GM21360 (cell line): ENCODE measurements around the gene ALPG.
"Not testable (repeated sequence)": the region's sequence is repeated elsewhere in the genome, so short reads cannot be mapped to it uniquely, and the experiment has no call there.

Experiments used
- ATAC-seq: cut with Tn5 transposase; IDR thresholded peaks from one replicate; pipeline ENCODE4 v1.9.1; 2021; ENCODE audit warnings: mild to moderate bottlenecking, moderate library complexity; ENCODE audit not compliant: unreplicated experiment

Gene ALPG

DNA sequence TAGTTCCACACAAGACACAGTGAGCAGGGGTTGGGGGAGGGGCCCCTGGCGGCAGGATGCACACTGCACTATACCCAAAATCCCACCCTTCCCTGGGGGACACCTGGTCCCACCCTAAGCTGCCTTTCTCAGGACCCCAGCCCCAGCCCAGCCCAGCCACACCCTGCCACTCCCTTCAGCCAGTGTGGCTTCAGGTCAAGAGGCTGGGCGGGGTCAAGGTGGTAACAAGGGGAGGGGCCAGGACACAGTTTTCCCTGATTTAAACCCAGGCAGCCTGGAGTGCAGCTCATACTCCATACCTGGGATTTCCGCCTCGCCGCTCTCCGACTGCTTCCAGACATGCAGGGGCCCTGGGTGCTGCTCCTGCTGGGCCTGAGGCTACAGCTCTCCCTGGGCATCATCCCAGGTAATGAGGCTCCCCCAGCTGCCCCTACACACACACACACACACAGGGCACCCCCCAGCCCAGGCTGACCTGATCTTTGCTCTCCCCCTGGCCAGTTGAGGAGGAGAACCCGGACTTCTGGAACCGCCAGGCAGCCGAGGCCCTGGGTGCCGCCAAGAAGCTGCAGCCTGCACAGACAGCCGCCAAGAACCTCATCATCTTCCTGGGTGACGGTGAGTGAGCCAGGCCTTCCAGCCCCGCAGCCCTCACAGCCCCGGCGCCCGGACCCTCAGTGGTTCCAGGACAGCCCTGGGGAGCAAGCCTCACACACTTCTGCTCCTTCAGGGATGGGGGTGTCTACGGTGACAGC, at the start of gene ALPG:
Gene ALPG (plus strand): TSS at position 289 of the 755 bp plus-strand sequence. CDS start 51 bp downstream, at position 340.
- ATAC-seq, result no peak

- no peak for ATAC-seq
These were observed 45.0 kb upstream of the ALPG start for GRCh38 chr2:232361646-232362045.

DNA sequence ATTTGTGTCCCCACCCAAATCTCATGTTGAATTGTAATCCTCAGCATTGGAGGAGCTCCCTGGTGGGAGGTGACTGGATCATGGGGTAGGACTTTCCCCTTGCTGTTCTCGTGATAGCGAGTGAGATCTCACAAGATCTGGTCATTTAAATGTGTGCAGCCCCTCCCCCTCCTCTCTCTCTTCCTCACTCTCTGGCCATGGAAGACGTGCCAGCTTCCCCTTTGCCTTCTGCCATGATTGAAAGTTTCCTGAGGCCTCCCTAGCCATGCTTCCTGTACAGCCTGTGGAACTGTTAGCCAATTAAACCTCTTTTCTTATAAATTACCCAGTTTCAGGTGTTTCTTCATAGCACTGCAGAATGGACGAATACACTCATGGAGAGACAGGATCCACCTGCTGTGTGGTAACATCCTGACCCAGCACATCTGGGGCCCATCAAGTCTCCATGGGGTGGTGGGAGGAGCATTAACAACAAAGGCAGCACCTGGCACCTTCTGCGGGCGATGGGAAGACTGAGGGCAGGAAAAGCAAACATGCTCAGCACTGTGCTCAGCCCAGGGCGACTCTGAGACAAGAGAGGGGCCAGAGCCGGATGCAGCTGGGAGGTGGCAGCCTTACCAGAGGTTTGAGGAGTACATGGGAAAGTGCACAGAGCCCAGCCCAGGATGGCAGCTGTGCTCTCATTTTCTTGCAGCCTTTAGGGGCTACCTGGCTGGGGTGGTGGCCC, 44.3 kb upstream of the ALPG start:
- no peak for ATAC-seq

DNA sequence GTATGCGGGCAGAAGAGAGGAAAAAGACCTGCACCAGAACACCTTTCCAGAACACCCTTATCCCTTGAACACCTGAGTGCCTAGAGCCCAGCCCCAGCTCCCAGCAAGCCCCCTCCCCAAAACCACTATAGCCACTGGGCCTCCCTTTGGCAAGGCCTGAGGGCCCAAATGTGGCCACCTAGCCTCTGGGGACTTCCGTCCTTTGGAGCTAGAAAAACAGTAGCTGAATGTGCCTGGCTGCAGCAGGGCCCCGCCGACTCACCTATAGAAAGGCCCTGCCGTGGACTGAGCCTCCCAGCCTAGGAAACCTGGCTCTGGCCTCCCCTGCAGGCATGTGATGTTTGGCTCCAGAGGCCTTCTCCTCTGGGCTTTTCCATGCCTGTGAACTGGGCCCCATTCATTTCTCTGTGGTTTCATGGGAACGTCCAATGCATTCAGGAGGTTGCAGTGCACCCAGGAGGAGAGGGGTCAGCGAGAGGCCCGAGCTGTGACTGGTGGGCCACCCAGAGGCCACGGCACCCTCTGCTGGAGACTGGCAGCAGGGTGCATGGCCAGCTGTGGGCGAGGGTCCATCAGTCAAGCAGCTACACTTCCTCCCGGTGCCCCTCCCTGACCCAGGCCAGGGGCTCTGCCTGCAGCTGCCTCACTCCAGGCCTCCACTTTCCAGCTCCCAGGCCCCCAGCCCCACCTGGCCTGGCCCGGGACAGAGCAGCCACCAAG, 43.4 kb upstream of the ALPG start:
- not testable (repeated sequence) for ATAC-seq

DNA sequence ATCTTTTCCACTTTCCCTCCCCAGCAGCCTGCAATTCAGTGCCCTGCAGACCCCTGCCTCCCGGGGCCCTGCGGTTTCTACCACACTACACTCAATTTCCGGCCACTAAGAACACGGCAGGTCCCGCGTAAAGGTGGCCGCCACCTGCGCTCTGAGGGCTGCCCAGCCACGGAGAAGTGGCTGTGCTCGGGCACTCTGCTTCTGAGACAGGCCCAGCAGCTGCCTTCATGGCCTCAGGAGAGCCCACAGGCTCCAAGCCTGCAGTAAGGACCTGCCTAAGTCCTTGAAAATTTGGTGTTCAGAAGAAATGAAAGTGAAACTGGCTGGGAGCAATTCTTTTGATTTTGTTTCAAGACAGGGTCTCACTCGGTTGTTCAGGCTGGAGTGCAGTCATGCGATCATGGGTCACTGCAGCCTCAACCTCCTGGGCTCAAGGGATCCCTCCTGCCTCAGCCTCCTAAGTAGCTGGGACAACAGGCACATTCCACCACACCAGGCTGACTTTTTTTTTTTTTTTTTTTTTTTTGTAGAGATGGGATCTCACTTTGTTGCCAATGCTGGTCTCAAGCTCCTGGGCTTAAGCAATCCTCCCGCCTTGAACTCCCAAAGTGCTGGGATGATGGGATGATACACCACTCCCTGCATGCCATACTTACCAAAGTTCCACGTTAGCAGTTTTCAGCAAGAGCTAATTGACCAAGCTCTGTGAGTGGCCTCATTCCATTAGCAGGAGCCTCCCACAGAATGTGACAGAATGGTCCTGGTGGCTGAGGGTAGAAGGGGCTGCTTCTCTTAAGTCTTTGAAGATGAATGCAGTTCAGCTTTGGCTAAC, 42.6 kb upstream of the ALPG start:
- ATAC-seq, result no peak

- ATAC-seq, result not testable (repeated sequence)
These were observed 41.6 kb upstream of the ALPG start for GRCh38 chr2:232364806-232365594.

DNA sequence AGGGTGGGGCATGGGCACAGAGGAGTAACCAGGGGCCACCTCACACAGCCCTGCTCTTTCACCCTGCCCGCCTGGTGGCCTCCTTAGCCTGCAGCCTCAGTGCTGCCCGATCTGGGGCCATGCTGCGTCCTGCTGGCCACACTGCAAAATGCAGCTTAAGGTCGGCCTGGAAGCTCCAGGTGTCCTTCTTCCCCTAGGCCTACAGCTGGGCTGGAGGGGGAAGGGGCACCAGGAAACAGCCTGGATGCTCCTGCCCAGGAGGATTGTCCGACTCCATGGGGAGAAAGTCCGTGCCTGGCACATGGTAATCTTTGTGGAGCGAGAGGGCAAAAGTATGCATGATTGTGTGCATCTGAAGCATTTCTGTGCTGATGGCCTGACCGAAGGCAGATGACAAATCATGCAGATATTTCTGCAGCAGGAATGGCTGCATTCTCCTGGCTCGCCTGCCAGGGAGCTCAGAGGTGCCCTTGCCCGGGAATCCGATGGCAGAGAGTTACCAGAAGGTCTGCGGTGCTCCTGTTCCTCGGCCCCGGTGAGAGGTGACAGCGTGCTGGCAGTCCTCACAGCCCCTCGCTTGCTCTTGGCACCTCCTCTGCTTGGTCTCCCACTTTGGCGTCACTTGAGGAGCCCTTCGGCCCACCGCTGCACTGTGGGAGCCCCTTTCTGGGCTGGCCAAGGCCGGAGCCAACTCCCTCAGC, 40.9 kb upstream of the ALPG start:
- ATAC-seq, result no peak

GRCh38 chr2:232366461-232366860, 40.2 kb upstream of the ALPG start:
- ATAC-seq, result not testable (repeated sequence)

DNA sequence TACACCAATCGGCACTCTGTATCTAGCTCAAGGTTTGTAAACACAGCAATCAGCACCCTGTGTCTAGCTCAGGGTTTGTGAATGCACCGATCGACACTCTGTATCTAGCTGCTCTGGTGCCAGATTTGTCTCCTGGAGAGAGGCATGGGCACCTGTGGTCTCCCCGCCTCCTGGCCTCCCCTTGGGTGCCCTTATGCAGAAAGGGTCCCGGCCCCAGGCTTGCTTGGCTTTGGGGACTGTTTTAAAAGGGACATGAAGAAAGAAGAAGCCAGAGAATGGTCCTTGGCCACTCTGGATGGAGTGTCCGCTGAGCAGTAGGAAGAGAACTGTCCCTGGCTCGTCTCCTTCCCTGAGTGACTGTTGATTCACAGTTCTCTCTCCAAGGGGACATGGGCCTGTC, 39.6 kb upstream of the ALPG start:
- ATAC-seq, result no peak

GRCh38 chr2:232367591-232368233, 38.9 kb upstream of the ALPG start:
- ATAC-seq, result no peak

- no peak for ATAC-seq
These were observed 38.3 kb upstream of the ALPG start for GRCh38 chr2:232368311-232368731.

GRCh38 chr2:232369126-232369951, 37.3 kb upstream of the ALPG start:
- no peak for ATAC-seq

DNA sequence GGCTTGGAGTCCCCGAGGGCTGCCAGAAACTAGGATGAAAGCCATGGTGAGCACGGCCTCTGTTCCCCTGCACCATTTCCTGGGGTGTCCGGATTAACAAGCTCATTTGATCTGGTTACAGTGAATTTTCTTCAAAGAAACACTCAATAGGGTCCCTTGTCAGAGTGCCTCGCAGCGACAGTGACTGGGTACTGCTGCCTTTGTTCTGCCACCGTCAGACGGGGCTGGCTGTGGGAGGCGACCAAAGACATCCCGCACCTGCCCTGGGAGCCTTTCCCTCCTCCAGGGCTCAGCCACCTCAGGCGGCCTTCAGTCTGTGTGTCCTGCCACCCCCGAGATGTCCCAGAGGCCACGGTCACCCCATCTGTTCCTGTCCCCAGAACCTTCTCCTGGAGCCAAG, 36.6 kb upstream of the ALPG start:
- not testable (repeated sequence) for ATAC-seq

- ATAC-seq, result no peak
These were observed 34.1 kb upstream of the ALPG start for GRCh38 chr2:232372231-232373208.

DNA sequence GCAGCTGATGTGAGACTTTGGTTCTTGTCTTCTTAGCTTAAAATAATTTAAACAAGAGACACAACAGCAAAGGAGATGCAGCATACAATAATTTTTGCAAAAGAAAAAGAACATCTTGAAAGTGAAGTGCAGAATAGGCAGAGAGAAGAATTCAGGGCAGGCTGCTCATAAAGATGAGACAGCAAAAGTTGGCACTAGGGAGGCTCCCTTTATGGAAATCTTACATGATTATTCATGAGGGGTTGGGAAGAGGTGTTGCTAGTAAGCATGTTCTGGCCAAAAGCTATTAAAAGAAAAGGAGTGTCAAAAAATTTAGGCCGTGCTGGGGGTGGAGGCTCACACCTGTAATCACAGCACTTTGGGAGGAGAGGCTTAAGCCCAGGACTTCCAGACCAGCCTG, 32.3 kb upstream of the ALPG start:
- no peak for ATAC-seq

GRCh38 chr2:232375164-232375563, 31.5 kb upstream of the ALPG start:
- ATAC-seq, result no peak

DNA sequence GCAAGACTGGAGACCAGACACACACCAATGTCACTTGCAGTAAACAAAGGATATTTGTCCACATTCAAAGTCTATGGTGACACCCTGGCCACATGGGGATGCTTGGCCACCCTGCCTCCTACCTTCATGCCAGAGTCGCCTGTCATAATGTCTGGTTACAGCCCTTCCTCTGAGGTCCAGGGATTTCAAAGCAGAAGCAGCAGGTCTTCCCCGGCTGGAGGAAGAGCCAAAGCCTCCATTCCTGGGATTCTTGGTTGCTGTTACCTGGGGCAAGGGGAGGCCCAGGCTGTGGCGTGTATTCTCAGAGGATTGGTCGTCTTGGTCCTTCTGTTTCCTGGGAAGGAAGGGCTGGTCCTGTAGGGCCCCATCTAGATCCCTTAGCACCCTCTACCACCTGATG, 30.4 kb upstream of the ALPG start:
- ATAC-seq, result no peak
